ENCODE results near the gene OR51A4. TPM values are rescaled to one million over a fixed set of nuclear protein-coding genes. Genes with fewer than 3 reads are reported as not detected.

OR51A4 gene
- polyA plus RNA-seq, 1 experiment: not detected

GRCh38 chr11:4936745-4937144, 10.7 kb downstream of the OR51A4 start:
- POLR2A ChIA-PET: no interaction called here
- TF ChIP-seq CTCF (IDR thresholded peaks at IDR 0.05; ENCODE audit: insufficient read depth, low read depth, low read length): no peak
- no peak for DNase-seq (ENCODE audit: low read depth)
- CTCF ChIA-PET: interaction anchor here (0.6 kb wide), 1 partner anchor 452 kb away, joined by 3 read pairs; no protein-coding TSS in a partner anchor
- H3K27me3 ChIP-seq (ENCODE audit: control insufficient read depth, insufficient read depth, low read length): no peaks in the 10 kb centered on the region
- no peak overlapping the region for H3K4me3 ChIP-seq (ENCODE audit: low read depth, low read length)
- H3K36me3 ChIP-seq (ENCODE audit: control insufficient read depth, insufficient read depth, low read length): no peaks in the 10 kb centered on the region

GRCh38 chr11:4932751-4933150, 14.7 kb downstream of the OR51A4 start:
- ChIA-PET CTCF (no interaction called here), POLR2A (no interaction called here)
- Histone ChIP-seq H3K36me3 (ENCODE audit: control insufficient read depth, insufficient read depth, low read length) (no peaks in the 10 kb centered on the region), H3K4me3 (ENCODE audit: low read depth, low read length) (no peak overlapping the region), H3K27me3 (ENCODE audit: control insufficient read depth, insufficient read depth, low read length) (no peaks in the 10 kb centered on the region)
- no peak for TF ChIP-seq CTCF (IDR thresholded peaks at IDR 0.05; ENCODE audit: insufficient read depth, low read depth, low read length)
- DNase-seq (ENCODE audit: low read depth): no peak

DNA sequence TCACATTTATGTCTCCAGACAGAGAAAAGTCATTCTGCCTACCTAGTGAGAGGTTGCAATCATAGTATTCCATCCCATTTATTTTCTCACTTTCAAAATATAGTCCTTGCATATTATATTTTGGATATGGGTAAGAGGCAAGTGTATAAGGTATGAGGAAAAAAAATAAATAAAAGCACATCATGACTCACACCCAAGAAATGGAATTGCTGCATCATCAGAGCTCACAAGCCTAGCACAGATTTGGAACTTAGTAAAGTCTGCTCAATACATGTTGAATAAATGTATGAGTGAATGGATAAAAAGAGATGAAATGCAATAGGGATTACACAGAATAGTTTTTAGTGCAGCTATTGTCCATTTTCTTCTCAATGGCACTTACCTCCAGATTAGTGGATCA, 20.8 kb downstream of the OR51A4 start:
- Histone ChIP-seq H3K4me3 (ENCODE audit: low read depth, low read length) (no peak overlapping the region), H3K27me3 (ENCODE audit: control insufficient read depth, insufficient read depth, low read length) (no peaks in the 10 kb centered on the region), H3K36me3 (ENCODE audit: control insufficient read depth, insufficient read depth, low read length) (no peaks in the 10 kb centered on the region)
- POLR2A ChIA-PET: no interaction called here
- no peak for DNase-seq (ENCODE audit: low read depth)
- no peak for TF ChIP-seq CTCF (IDR thresholded peaks at IDR 0.05; ENCODE audit: insufficient read depth, low read depth, low read length)
- CTCF ChIA-PET: no interaction called here

- Histone ChIP-seq H3K27me3 (ENCODE audit: control insufficient read depth, insufficient read depth, low read length) (no peaks in the 10 kb centered on the region), H3K4me3 (ENCODE audit: low read depth, low read length) (no peak within 1 kb of the TSS), H3K36me3 (ENCODE audit: control insufficient read depth, insufficient read depth, low read length) (no peaks in the 10 kb centered on the region)
- DNase-seq (ENCODE audit: low read depth): no peak
- POLR2A ChIA-PET: no interaction called here
- CTCF ChIA-PET: no interaction called here
- no peak for TF ChIP-seq CTCF (IDR thresholded peaks at IDR 0.05; ENCODE audit: insufficient read depth, low read depth, low read length)
Measured at GRCh38 chr11:4924239-4924638, 23.2 kb downstream of the OR51A4 start, which contains the start of gene OR51G1. Gene OR51G1, minus strand, starts transcription at chr11:4924339. Its CDS starts 0 bp downstream, at chr11:4924339.

DNA sequence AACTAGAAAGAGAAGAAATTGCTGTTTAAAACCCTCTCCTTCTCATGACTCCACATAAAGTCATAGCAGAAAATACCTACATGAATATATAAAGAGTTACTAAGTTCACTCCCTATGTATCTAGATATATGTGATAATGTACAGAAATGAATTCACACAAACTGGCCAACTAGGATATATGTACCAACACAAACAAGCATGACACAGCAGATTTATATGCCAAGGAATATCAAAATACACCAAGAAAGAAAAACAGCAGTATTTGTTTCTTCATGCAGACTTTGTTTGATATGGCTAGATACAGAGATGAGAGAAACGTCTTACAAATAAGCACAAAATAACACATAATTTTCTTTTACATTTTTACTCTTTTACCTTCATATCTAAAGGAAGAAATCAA, 25.1 kb downstream of the OR51A4 start:
- TF ChIP-seq CTCF (IDR thresholded peaks at IDR 0.05; ENCODE audit: insufficient read depth, low read depth, low read length): no peak

More for the DNA sequence above, 25.1 kb downstream of the OR51A4 start:
- POLR2A ChIA-PET: no interaction called here
- DNase-seq (ENCODE audit: low read depth): no peak
- H3K36me3 ChIP-seq (ENCODE audit: control insufficient read depth, insufficient read depth, low read length): no peaks in the 10 kb centered on the region
- H3K4me3 ChIP-seq (ENCODE audit: low read depth, low read length): no peak overlapping the region
- no peaks in the 10 kb centered on the region for H3K27me3 ChIP-seq (ENCODE audit: control insufficient read depth, insufficient read depth, low read length)
- CTCF ChIA-PET: no interaction called here
